Prostate gland (tissue), 2 donors: ENCODE results near the gene TMEM242. TPM values are rescaled to one million over a fixed set of nuclear protein-coding genes. Genes with fewer than 3 reads are reported as not detected.

Source experiments
- DNase-seq: peaks from one replicate; pipeline ENCODE4 v3.0.0-alpha.2; 2019; ENCODE audit warnings: low spot score
- H3K27ac ChIP-seq, 2 donors: fragments of 200-600 bp; sonication (generic); 2 replicates each; pipeline ENCODE4 v1.5.1; 2017 to 2019
- H3K27me3 ChIP-seq: fragments of 200-600 bp; sonication (generic); replicated peaks from 2 replicates; pipeline ENCODE4 v1.5.1; 2019; ENCODE audit not compliant: insufficient read depth
- H3K36me3 ChIP-seq, 2 donors: fragments of 200-600 bp; sonication (generic); 1 replicate in 1 of 2; 2 replicates in 1 of 2; pipeline versions ENCODE4 v1.5.1 to v1.8.1; 2017 to 2019
- H3K4me1 ChIP-seq: fragments of 200-600 bp; sonication (generic); replicated peaks from 2 replicates; pipeline ENCODE4 v1.5.1; 2019
- H3K4me3 ChIP-seq, 2 donors: fragments of 200-600 bp; sonication (generic); 2 replicates each; pipeline ENCODE4 v1.5.1; 2017 to 2019
- H3K9me3 ChIP-seq: fragments of 200-600 bp; sonication (generic); 2 replicates; pipeline ENCODE4 v1.5.1; 2017
- POLR2A ChIP-seq: fragments of 450-650 bp; IDR thresholded peaks from one replicate; pipeline ENCODE4 v1.6.1; 2016; ENCODE audit warnings: antibody characterized with exemption, mild to moderate bottlenecking
- POLR2AphosphoS5 ChIP-seq: sonication (generic); formaldehyde crosslinking; IDR thresholded peaks from one replicate; pipeline ENCODE4 v1.6.1; 2017; ENCODE audit warnings: antibody characterized with exemption
- WGBS: methylation state at CpG from one replicate; pipeline ENCODE4 v1.1.5; 2018; 5-methylcytosine and 5-hydroxymethylcytosine counted together
- intact Hi-C: fragments of 100-400 bp; cut with DNase I; formaldehyde crosslinking; loops from one replicate; pipeline ENCODE4 v1.14.2; 2022
- total RNA-seq, 2 donors: library from RNA; depleted of rRNA; stranded (reverse); fragments of >200 nt; gene quantifications; one replicate each; pipeline ENCODE4 v1.1.0, GENCODE V29; 2016
- TF ChIP-seq, protein P1 (sequence below), 4 experiments: fragments of 200-600 bp in 2 of 4; fragments of 450-650 bp in 2 of 4; sonication (generic) in 2 of 4; IDR thresholded peaks; 1 replicate in 3 of 4; 2 replicates in 1 of 4; pipeline ENCODE4 v1.5.1; 2016 to 2019; ENCODE audit warnings: antibody characterized with exemption in 4 of 4, mild to moderate bottlenecking in 2 of 4, moderate library complexity in 2 of 4

Gene TMEM242
- total RNA-seq, 2 donors from 2014 or later, result 6.4 to 8.5 TPM

DNA sequence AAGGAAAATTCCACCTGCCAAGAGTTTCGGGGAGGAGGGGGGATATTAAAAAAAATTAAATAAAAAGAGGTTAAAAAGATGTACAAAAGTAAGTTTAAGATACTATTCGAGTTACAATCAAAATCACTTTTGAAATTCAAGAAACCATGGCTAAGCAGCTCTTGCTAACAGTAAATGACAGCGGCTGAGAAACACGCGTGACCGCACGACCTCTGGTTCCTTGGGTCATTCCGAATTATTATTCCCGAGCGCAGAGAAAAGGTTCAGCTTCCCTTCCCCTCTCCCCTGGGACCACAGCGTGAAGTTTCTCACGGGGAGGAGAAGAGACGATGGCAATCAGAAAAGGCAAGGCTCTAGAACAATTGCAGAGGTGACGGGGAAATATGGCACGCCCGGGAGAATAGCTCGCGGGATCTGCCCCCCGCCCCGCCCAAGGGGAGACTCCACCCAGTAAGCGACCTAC lies 496 bp downstream of the TMEM242 start:
- Histone ChIP-seq H3K4me1 (no peaks in the 10 kb centered on the region), H3K27ac (peak overlapping the region; percentile 83 to 92), H3K9me3 (no peaks in the 10 kb centered on the region), H3K27me3 (no peaks in the 10 kb centered on the region), H3K4me3 (peak overlapping the region; percentile 73 to 78), H3K36me3 (no peaks in the 10 kb centered on the region)
- intact Hi-C loops, result loop anchor here (5.0 to 10.0 kb wide), 3 partner anchors 59 to 752 kb away; partner anchors contain the start of gene ZDHHC14
- TF ChIP-seq POLR2A (no peak), POLR2AphosphoS5 (no peak)
- TF ChIP-seq, protein P1, sequence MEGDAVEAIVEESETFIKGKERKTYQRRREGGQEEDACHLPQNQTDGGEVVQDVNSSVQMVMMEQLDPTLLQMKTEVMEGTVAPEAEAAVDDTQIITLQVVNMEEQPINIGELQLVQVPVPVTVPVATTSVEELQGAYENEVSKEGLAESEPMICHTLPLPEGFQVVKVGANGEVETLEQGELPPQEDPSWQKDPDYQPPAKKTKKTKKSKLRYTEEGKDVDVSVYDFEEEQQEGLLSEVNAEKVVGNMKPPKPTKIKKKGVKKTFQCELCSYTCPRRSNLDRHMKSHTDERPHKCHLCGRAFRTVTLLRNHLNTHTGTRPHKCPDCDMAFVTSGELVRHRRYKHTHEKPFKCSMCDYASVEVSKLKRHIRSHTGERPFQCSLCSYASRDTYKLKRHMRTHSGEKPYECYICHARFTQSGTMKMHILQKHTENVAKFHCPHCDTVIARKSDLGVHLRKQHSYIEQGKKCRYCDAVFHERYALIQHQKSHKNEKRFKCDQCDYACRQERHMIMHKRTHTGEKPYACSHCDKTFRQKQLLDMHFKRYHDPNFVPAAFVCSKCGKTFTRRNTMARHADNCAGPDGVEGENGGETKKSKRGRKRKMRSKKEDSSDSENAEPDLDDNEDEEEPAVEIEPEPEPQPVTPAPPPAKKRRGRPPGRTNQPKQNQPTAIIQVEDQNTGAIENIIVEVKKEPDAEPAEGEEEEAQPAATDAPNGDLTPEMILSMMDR (IDR thresholded peaks at IDR 0.05), result no peak
- 2% methylated on average over 21 of the region's 21 CpGs for WGBS
- no peak for DNase-seq

DNA sequence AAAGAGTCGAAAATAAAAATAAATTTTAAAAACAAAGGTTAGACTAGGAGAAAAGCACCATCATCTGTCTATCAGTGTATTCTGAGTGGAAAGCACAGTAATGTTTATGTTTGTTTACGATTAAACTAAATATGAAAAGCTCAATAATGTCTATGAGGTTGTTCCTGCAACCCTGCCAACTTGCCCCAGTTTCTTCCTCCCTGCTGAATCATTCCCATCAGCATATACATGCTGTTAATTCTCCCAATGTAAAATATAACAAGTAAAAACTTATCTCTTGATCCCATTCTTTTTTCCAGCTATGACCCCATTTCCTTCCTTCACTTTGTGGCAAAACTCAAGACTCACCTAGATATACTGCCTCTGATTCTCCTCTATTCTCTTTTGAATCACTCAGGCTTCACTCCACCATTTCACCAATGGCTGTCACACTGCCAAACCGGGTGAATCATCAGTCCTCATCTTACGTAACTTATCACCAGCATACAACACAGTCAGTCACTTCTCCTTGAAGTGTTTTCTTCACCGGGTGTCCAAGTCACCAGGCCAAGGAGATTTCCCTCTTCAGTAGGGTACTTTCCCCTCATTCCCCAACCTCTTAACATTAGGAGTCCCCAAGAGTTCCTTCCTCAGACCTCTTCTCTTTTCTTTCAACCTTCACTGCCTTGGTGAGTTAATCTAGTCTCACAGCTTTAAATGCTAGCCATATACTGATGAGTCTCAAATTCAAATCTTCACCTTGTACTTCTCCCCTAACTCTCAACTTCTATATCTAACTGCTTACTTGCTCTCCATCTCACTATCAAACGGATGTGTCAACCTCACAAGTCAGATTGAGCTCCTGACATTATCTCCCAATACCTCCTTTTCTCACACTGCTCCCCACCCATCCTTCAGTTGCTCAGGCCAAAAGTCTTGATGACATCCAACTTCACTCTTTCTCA lies 6.2 kb downstream of the TMEM242 start:
- peak; percentile 39 for TF ChIP-seq POLR2AphosphoS5
- no peak for TF ChIP-seq POLR2A
- TF ChIP-seq, protein P1 (IDR thresholded peaks at IDR 0.05), result no peak
- H3K27ac ChIP-seq, result no peak overlapping the region
- no peaks in the 10 kb centered on the region for H3K9me3 ChIP-seq
- no peaks in the 10 kb centered on the region for H3K27me3 ChIP-seq
- no peaks in the 10 kb centered on the region for H3K36me3 ChIP-seq
- H3K4me3 ChIP-seq, result no peak overlapping the region
- intact Hi-C loops, result loop anchor here (5.0 kb wide), 1 partner anchor 505 kb away; the partner anchor contains the start of gene SNX9
- WGBS, result 60% methylated on average over 6 of the region's 6 CpGs
- DNase-seq, result peak; percentile 37
- no peaks in the 10 kb centered on the region for H3K4me1 ChIP-seq

DNA sequence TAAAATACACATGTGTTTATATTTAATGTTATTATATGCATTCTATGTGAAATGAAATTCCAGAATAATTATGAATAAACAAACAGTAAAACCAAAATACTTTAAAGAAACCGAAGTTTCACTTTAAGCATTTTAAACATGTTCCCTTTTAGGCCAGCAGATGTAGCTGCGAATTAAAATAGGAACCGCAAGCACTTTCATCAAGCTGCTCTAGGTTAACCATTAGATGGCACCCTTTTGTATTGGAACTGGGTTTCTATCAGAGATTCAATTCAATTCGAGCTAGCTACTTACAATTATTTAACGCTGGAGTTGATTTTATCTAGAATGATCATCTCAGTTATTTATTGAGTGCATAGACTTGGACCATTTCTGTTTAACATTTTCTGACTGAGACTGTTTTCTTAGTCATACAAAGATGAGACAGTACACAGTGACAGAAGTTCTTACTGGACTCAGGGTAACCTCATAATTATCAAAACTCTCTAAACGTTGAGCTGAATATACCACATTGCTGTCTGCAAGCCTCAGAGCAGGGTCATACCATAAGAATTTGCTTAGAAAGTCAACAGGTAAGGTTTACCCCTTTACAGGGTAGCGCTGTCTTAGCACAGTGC lies 8.5 kb downstream of the TMEM242 start:
- 19% methylated on average over 7 of the region's 7 CpGs for WGBS
- no peaks in the 10 kb centered on the region for H3K36me3 ChIP-seq
- no peaks in the 10 kb centered on the region for H3K27me3 ChIP-seq
- DNase-seq, result peak; percentile 31
- intact Hi-C loops, result loop anchor here (2.0 to 5.0 kb wide), 2 partner anchors 352 to 507 kb away; partner anchors contain the start of gene SNX9
- no peak overlapping the region for H3K4me3 ChIP-seq
- H3K9me3 ChIP-seq, result no peaks in the 10 kb centered on the region
- TF ChIP-seq, protein P1 (IDR thresholded peaks at IDR 0.05), result peak; percentile 53 to 98 (median 93)
- TF ChIP-seq POLR2A (no peak), POLR2AphosphoS5 (peak; percentile 68)
- no peak overlapping the region for H3K27ac ChIP-seq
- no peaks in the 10 kb centered on the region for H3K4me1 ChIP-seq

DNA sequence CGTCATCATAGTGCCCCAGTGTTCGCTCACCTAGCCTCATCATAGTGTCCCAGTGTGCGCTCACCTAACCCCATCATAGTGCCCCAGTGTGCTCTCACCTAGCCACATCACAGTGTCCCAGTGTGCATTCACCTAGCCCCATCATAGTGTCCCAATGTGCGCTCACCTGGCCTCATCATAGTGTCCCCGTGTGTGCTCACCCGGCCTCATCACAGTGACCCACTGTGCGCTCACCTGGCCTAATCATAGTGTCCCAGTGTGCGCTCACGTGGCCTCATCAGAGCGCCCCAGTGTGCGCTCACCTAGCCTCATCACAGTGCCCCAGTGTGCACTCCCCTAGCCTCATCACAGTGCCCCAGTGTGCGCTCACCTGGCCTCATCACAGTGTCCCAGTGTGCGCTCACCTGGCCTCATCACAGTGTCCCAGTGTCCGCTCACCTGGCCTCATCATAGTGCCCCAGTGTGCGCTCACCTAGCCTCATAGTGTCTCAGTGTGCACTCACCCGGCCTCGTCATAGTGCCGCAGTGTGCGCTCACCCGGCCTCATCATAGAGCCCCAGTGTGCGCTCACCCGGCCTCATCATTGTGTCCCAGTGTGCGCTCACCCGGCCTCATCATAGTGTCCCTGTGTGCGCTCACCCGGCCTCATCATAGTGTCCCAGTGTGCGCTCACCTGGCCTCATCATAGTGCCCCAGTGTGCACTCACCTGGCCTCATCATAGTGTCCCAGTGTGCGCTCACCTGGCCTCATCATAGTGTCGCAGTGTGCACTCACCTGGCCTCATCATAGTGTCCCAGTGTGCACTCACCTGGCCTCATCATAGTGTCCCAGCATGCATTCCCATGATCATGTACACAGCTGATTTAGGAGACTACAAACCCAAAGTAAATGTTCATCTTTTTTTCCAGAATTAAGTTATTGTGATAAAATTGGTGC lies 9.5 kb downstream of the TMEM242 start:
- no peaks in the 10 kb centered on the region for H3K9me3 ChIP-seq
- no peaks in the 10 kb centered on the region for H3K36me3 ChIP-seq
- no peaks in the 10 kb centered on the region for H3K27me3 ChIP-seq
- TF ChIP-seq POLR2A (no peak), POLR2AphosphoS5 (no peak)
- TF ChIP-seq, protein P1 (IDR thresholded peaks at IDR 0.05), result no peak
- H3K4me3 ChIP-seq, result no peak overlapping the region
- H3K27ac ChIP-seq, result no peak overlapping the region
- 84% methylated on average over 29 of the region's 29 CpGs for whole genome bisulfite sequencing
- no peak for DNase-seq
- no peaks in the 10 kb centered on the region for H3K4me1 ChIP-seq
- intact Hi-C loops, result loop anchor here (2.0 kb wide), 1 partner anchor 353 kb away; no protein-coding TSS in a partner anchor
